Muscle layer of colon (tissue), 2 donors: Measurements from ENCODE around the gene HBE1.
"Not testable (repeated sequence)": the region's sequence is repeated elsewhere in the genome, so short reads cannot be mapped to it uniquely, and the experiment has no call there.

ENCODE experiments used
- H3K27ac ChIP-seq: one replicate; pipeline ENCODE4 v1.7.0; 2013; ENCODE audit warnings: low read depth, mild to moderate bottlenecking, low read length, moderate library complexity
- H3K27me3 ChIP-seq, 2 donors: one replicate each; pipeline ENCODE4 v1.7.0; 2013; ENCODE audit warnings: low read length in 2 of 2, mild to moderate bottlenecking in 2 of 2; ENCODE audit not compliant: insufficient read depth in 2 of 2, control insufficient read depth in 1 of 2
- H3K36me3 ChIP-seq: one replicate; pipeline ENCODE4 v1.7.0; 2013; ENCODE audit warnings: mild to moderate bottlenecking, low read length; ENCODE audit not compliant: insufficient read depth
- H3K4me1 ChIP-seq: one replicate; pipeline ENCODE4 v1.7.0; 2013; ENCODE audit warnings: mild to moderate bottlenecking, low read length; ENCODE audit not compliant: insufficient read depth
- H3K4me3 ChIP-seq, 2 donors: one replicate each; pipeline ENCODE4 v1.7.0; 2013; ENCODE audit warnings: low read length in 2 of 2, low read depth in 1 of 2, mild to moderate bottlenecking in 1 of 2, moderate library complexity in 1 of 2
- H3K9ac ChIP-seq: one replicate; pipeline ENCODE4 v1.7.0; 2013; ENCODE audit warnings: low read length
- H3K9me3 ChIP-seq: one replicate; pipeline ENCODE4 v1.7.0; 2013; ENCODE audit warnings: mild to moderate bottlenecking, low read length
- donor health status: abdominal sarcoma.
- donor health status: Adenocarcinoma of cecum.

The HBE1 gene

GRCh38 chr11:5294342-5294995, 24.7 kb upstream of the HBE1 start:
- not testable (repeated sequence) for H3K4me3 ChIP-seq, H3K36me3 ChIP-seq, H3K4me1 ChIP-seq, H3K27ac ChIP-seq, H3K9ac ChIP-seq, H3K9me3 ChIP-seq, H3K27me3 ChIP-seq

- H3K27ac ChIP-seq = no peak overlapping the region
- no peaks in the 10 kb centered on the region for H3K36me3 ChIP-seq
- H3K27me3 ChIP-seq = no peaks in the 10 kb centered on the region
- H3K9ac ChIP-seq = no peak overlapping the region
- no peaks in the 10 kb centered on the region for H3K9me3 ChIP-seq
- no peaks in the 10 kb centered on the region for H3K4me1 ChIP-seq
- H3K4me3 ChIP-seq = no peak overlapping the region
Measured at GRCh38 chr11:5293028-5293427, 23.3 kb upstream of the HBE1 start.

DNA sequence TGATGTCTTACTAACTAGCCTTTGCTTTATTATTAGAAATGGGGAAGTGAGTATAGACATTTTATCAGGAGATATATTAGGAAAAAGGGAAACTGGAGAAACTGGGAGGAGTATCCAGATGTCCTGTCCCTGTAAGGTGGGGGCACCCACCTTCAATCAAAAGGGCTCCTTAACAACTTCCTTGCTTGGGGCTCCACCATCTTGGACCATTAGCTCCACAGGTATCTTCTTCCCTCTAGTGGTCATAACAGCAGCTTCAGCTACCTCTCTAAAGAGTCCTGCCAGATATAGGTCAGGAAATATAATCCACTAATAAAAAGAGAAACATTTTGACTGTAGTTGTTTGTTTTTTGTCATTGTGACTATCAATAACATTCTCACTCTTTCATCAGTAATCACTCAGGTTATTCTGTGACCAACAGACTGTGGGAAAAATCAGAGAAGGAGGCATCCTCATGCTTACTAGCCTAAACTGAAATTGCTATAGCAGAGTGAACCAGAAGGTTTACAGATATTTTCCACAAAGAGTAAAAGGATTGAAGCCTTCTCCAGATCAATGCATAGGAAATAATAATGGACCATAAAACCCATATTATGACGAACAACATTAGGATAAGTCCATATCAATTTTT, 21.6 kb upstream of the HBE1 start:
- H3K9ac ChIP-seq = no peak overlapping the region
- H3K9me3 ChIP-seq = no peaks in the 10 kb centered on the region
- H3K4me3 ChIP-seq = no peak overlapping the region
- no peak overlapping the region for H3K27ac ChIP-seq
- no peaks in the 10 kb centered on the region for H3K27me3 ChIP-seq
- no peaks in the 10 kb centered on the region for H3K4me1 ChIP-seq
- no peaks in the 10 kb centered on the region for H3K36me3 ChIP-seq

DNA sequence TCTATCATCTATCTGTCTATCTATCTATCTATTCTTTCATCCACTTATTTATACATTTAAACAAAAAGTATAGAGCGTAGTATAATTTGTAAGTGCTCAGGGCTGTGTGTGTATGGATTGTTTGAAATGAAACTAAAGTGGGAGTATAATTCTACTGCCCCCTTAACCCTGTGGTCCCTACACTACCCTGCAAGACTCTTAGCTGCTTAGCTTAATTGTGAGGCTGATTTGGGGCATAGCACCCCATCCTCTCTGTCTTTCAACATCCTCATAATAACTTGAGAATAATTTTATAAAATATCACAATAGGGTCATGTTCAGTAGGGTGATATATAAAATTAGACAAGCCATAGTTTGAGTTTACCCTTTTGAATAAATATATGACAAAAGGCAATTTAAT, 20.4 kb upstream of the HBE1 start:
- no peak overlapping the region for H3K4me3 ChIP-seq
- no peak overlapping the region for H3K27ac ChIP-seq
- H3K9ac ChIP-seq = no peak overlapping the region
- no peaks in the 10 kb centered on the region for H3K9me3 ChIP-seq
- H3K36me3 ChIP-seq = no peaks in the 10 kb centered on the region
- H3K4me1 ChIP-seq = no peaks in the 10 kb centered on the region
- no peaks in the 10 kb centered on the region for H3K27me3 ChIP-seq

DNA sequence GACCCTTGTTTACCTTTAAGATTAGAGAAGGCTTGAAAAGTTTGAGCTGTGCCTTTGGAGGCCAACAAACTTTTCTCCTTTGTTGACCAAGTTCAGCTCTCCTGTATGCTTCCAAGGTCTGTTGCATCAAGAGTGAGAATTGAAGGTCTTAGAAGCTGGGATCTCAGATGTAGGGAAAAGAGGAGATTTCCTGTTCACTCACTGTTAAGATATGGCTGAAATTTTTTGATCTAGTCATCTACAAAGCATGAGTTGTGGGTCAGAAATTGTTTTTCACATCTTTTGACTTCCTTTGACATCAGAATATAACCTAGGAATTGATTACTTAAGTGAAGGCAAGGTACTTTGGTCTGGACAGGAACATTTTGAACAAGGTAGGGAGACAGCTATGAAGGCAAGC, 20.0 kb upstream of the HBE1 start:
- Histone ChIP-seq H3K27me3 (no peaks in the 10 kb centered on the region), H3K9me3 (no peaks in the 10 kb centered on the region), H3K9ac (no peak overlapping the region), H3K4me1 (no peaks in the 10 kb centered on the region), H3K27ac (no peak overlapping the region), H3K4me3 (no peak overlapping the region), H3K36me3 (no peaks in the 10 kb centered on the region)

GRCh38 chr11:5288906-5289550, 19.3 kb upstream of the HBE1 start:
- H3K9me3 ChIP-seq = no peaks in the 10 kb centered on the region
- H3K9ac ChIP-seq = no peak overlapping the region
- no peak overlapping the region for H3K27ac ChIP-seq
- H3K36me3 ChIP-seq = no peaks in the 10 kb centered on the region
- no peak overlapping the region for H3K4me3 ChIP-seq
- H3K27me3 ChIP-seq = no peaks in the 10 kb centered on the region
- no peaks in the 10 kb centered on the region for H3K4me1 ChIP-seq

GRCh38 chr11:5288108-5288905, 18.6 kb upstream of the HBE1 start:
- Histone ChIP-seq H3K9ac (no peak overlapping the region), H3K4me3 (no peak overlapping the region), H3K27me3 (no peaks in the 10 kb centered on the region), H3K4me1 (no peaks in the 10 kb centered on the region), H3K27ac (no peak overlapping the region), H3K9me3 (no peaks in the 10 kb centered on the region), H3K36me3 (no peaks in the 10 kb centered on the region)

- H3K27ac ChIP-seq = no peak overlapping the region
- no peaks in the 10 kb centered on the region for H3K9me3 ChIP-seq
- no peaks in the 10 kb centered on the region for H3K36me3 ChIP-seq
- H3K4me1 ChIP-seq = no peaks in the 10 kb centered on the region
- H3K9ac ChIP-seq = no peak overlapping the region
- H3K27me3 ChIP-seq = no peaks in the 10 kb centered on the region
- no peak overlapping the region for H3K4me3 ChIP-seq
Measured at GRCh38 chr11:5286901-5287300, 17.2 kb upstream of the HBE1 start.

- H3K9me3 ChIP-seq = no peaks in the 10 kb centered on the region
- H3K27me3 ChIP-seq = no peaks in the 10 kb centered on the region
- no peaks in the 10 kb centered on the region for H3K4me1 ChIP-seq
- H3K36me3 ChIP-seq = no peaks in the 10 kb centered on the region
- no peak overlapping the region for H3K9ac ChIP-seq
- no peak overlapping the region for H3K27ac ChIP-seq
- H3K4me3 ChIP-seq = no peak overlapping the region
Measured at GRCh38 chr11:5286351-5286750, 16.6 kb upstream of the HBE1 start.

DNA sequence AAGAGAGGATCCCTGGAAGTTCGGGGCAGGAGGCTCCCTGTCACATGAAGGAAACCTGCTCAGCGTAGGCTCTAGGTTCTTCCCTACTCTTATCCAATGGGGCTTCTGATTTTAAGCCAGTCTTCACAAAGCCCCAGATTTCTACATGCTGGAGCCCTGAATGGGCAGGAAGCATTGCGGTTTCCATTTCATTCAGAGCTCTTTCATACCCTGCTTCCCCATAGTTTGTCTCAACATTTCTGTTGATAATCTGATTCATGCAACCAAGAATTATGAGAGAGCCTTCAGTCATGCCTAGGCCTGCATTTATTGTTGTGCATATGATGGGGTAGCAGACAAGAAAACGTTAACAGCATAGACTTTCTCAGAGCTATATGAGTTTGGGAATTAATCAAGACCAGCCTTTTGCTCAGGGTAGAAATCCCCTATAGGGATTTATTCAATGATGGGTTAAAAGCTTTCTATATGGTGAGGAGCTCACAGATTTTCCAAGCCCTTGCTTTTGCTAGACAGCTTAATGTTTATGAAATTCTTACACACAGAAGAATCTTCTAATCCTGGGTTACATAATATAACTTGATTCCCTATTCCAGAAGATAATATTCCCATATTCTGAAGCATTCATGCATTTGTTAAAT, 16.1 kb upstream of the HBE1 start:
- Histone ChIP-seq H3K9ac (no peak overlapping the region), H3K27ac (no peak overlapping the region), H3K27me3 (no peaks in the 10 kb centered on the region), H3K4me3 (no peak overlapping the region), H3K9me3 (no peaks in the 10 kb centered on the region), H3K36me3 (no peaks in the 10 kb centered on the region), H3K4me1 (no peaks in the 10 kb centered on the region)

GRCh38 chr11:5284637-5285036, 14.9 kb upstream of the HBE1 start:
- H3K27ac ChIP-seq = no peak overlapping the region
- no peak overlapping the region for H3K4me3 ChIP-seq
- H3K36me3 ChIP-seq = no peaks in the 10 kb centered on the region

More at GRCh38 chr11:5284637-5285036, 14.9 kb upstream of the HBE1 start:
- no peaks in the 10 kb centered on the region for H3K9me3 ChIP-seq
- no peak overlapping the region for H3K9ac ChIP-seq
- H3K4me1 ChIP-seq = no peaks in the 10 kb centered on the region
- H3K27me3 ChIP-seq = no peaks in the 10 kb centered on the region
